ENCODE results near the gene MYO3B.

GRCh38 chr2:170243898-170244297 is 66.0 kb downstream of the MYO3B start:
- TF ChIP-seq CTCF (conservative IDR thresholded peaks at IDR 0.05; ENCODE audit: low read depth, low read length) (no peak), EZH2 (IDR thresholded peaks at IDR 0.05; ENCODE audit: borderline replicate concordance, low read depth, low read length, poor library complexity, severe bottlenecking) (no peak)
